Fibroblast of lung (primary cell): ENCODE results near the gene OR2G6.

Source experiments
- CTCF ChIP-seq, 2 donors: IDR thresholded peaks in 1 of 2; conservative IDR thresholded peaks in 1 of 2; 1 replicate in 1 of 2; 2 replicates in 1 of 2; pipeline ENCODE4 v1.5.1; 2011 to 2012; ENCODE audit warnings: low read length in 2 of 2, control low read depth in 1 of 2, inconsistent platforms in 1 of 2, low read depth in 1 of 2, mild to moderate bottlenecking in 1 of 2
- EZH2 ChIP-seq: IDR thresholded peaks from 2 replicates; pipeline ENCODE4 v1.5.1; 2012; ENCODE audit warnings: low read length, control low read depth, mild to moderate bottlenecking; ENCODE audit errors: missing control alignments

GRCh38 chr1:248521856-248522255 is 14.0 kb downstream of the OR2G6 start:
- no peak for TF ChIP-seq CTCF (conservative IDR thresholded peaks at IDR 0.05 in 1 of 2, IDR thresholded peaks at IDR 0.05 in 1 of 2; ENCODE audit: low read depth in 1 of 2, low read length in 2 of 2)
- TF ChIP-seq EZH2, result no peak
